GM19025 (cell line): Measurements from ENCODE around the gene AP1G2.
"Not testable (repeated sequence)": the region's sequence is repeated elsewhere in the genome, so short reads cannot be mapped to it uniquely, and the experiment has no call there.

Experiments
- ATAC-seq: cut with Tn5 transposase; IDR thresholded peaks from one replicate; pipeline ENCODE4 v1.9.1; 2021; ENCODE audit warnings: mild to moderate bottlenecking, low read depth, moderate library complexity; ENCODE audit not compliant: unreplicated experiment

AP1G2 gene, protein sequence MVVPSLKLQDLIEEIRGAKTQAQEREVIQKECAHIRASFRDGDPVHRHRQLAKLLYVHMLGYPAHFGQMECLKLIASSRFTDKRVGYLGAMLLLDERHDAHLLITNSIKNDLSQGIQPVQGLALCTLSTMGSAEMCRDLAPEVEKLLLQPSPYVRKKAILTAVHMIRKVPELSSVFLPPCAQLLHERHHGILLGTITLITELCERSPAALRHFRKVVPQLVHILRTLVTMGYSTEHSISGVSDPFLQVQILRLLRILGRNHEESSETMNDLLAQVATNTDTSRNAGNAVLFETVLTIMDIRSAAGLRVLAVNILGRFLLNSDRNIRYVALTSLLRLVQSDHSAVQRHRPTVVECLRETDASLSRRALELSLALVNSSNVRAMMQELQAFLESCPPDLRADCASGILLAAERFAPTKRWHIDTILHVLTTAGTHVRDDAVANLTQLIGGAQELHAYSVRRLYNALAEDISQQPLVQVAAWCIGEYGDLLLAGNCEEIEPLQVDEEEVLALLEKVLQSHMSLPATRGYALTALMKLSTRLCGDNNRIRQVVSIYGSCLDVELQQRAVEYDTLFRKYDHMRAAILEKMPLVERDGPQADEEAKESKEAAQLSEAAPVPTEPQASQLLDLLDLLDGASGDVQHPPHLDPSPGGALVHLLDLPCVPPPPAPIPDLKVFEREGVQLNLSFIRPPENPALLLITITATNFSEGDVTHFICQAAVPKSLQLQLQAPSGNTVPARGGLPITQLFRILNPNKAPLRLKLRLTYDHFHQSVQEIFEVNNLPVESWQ

DNA sequence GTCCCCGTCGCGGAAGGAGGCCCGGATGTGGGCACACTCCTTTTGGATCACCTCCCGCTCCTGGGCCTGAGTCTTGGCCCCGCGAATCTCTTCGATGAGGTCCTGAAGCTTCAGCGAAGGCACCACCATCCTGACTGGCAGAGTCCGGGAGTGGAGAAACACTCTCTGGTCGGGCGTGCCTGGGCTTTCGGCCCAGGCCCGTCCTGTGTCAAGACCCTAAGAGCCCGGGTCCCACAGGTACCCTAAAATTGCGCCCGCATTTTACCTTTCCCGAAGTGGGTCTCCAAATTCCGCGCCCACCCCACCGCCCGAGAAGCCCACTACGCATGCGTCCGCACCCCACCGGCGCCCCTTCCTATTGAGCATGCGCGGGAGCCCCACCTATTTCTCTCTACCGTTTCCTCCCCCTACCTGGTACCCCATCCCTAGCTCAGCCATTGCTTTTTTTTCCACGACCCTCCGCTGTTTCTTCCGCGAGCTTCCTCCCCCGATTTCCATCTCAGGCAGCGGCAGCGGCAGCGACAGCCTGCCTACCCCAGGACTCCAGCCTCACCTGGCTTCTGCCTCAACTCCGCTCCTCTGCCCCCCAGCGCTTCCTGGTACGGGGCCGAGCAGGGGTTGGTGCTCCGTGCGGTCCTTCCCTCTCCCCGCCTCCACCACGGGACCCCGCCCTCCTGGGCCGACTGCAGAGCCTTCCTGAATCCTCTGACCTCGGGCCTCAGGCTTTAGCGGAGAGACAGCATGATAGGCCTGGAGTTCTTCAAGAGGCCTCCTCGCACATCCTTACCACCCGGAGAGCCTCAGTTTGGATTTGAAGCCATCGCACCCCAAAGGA, at the start of gene AP1G2:
AP1G2 (minus strand) TSS at position 606 of the 835 bp plus-strand sequence; CDS start at position 129, 477 bp downstream.
- ATAC-seq: peak; percentile 92

DNA sequence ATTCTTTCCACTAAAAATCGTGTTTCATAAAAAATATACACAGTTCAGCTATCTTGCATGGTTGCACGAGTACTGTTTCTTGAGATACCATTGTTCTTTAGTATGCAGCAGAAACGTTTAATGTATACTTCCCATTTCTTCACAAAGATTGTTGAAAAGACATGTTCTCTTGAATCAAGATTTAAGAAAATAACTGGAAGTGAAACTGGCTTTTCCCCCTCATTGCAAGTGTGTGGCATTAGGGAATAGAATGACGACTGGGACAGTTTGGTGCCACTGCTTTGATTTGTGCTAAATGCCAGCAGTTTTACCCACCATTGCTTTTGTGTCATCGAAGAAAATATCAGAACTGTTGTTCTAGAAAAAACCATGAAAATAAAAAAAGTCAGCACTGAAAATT, 48.3 kb upstream of the AP1G2 start:
- no peak for ATAC-seq

DNA sequence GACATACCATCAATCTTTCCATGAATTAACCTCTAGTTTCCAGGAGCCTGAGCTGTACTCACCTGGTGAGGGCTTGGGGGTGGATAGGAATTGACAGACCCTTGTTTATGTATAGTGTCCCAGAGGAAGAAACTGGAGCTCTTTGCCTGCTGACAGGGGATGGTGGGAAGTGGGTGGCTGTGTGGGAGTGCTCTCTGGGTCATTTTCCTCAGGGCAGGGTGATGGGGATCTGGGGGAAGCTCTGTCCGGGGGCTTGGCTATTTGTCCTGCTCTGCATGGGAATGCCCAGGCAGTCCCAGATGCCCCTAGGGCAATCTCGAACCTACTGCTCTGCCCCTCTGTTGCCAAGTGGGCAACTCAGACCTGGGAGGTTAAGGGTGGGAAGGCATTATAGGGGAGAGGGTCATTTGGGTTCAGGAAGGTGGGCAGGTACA, 46.8 kb upstream of the AP1G2 start:
- ATAC-seq: no peak

DNA sequence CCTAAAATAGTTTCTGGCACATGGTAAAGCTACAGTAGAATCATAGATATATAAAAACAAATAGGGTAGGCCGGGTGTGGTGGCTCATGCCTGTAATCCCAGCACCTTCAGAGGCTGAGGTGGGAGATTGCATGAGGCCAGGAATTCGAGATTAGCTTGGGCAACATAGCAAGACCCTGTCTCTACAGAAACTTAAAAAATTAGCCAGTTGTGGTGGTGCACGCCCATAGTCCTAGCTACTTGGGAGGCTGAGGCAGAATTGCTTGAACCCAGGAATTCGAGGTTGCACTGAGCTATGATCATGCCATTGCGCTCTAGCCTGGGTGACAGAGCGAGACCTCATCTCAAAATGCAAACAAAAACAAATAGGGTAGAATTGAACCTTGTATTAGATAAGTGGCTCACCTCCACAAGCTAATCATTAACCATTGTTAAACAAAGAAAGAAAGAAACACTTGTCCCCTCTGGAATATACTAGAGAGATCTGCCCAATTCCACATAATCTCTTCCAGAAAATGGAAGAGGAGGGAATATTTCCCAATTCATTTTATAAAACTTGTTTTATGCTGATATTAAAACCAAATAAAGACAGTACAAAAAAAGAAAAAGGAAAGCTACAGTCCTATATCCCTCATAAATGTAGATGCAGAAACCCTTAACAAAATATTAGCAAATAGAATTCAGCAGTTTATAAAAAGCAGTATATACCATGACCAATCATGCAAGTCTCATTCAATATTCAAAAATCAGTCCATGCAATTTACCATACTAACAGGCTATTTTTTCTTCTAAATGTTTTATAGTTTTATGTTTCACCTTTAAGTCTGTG, 45.9 kb upstream of the AP1G2 start:
- ATAC-seq: no peak

DNA sequence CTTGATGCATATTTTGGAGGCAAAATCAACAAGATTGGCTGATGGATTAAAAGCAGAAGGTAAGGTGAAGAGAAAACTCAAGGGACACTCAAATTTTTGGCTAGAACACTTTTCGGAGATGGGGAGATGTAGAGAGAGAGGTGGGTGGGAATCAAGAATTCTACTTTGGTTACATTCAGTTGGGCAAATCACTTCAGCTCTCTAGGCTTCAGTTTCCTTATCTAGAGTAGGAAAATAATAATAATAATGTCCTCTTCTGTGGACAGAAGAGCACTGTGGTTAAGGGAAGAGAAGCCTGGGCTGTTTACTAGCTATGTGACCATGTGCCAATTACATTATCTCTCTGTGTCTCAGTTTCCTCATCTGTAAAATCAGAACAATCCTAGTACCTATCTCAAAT, 45.2 kb upstream of the AP1G2 start:
- no peak for ATAC-seq

DNA sequence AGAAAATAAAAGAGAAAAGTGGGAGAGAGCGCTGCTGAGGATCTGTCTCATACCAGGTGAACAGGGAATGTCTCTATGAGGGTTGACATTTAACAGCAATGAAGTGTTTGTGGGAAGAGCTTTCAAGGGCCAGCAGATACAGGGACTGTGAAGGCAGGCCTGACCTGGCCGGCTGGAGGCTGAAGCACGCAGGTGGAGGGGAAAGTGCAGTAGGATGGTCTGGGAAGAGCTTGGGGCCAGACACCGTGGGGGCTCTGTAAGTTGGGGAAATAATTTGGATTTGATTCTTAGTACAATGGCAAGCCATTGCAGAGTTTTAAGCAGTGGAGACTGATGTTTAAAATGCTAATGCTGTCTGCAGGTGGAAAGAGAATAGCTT, 44.8 kb upstream of the AP1G2 start:
- ATAC-seq: no peak

DNA sequence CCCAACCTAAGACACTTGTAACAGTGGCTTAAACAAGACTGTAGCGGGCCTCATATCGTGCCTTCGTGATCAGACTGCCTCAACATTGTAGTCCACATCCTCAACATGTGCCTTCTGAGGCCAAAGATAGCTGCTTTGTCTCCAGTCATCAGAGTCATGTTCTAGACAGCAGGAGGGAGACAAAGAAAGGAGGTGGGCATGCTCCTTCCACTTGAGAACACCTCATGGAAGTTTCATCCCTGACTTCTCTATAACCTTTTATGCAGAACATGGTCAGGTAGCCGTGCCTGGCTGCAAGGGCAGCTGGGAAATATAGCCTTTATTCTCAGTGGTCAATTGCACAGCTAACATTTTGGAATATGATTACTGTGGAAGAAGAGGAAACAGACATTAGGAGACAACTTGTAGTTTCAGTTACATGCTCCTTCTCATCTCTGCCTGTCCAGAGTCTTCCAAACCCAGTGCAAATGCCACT, 43.3 kb upstream of the AP1G2 start:
- ATAC-seq: no peak

DNA sequence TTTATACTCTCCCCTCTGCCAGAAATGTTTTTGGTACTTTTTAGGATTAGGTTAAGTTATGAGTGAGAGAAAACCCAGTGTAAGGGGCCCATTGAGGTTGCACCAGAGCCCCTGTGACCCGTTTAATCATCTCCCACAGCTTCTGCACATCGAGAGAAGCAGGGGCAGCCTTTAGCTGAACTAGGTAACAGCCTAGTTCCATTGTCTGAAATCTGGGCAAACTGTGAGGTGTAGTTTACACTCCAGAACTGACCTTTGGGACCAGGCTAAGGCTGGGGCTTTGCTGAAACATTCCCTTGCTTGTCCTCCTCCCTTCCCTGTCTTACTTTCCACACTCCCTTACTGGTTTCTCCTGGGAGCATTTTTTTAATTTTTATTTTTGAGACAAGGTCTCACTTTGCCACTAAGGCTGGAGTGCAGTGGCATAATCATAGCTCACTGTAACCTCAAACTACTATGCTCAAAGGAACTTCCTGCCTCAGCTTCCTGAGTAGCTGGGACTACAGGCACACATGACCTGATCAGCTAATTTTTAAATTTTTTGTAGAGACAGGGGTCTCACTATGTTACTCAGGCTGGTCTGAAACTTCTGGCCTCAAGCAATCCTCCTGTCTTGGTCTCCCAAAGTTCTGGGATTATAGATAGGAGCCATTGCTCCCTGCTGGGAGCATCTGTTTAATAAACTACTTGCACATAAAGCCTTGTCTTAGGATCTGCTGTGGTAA, 42.7 kb upstream of the AP1G2 start:
- ATAC-seq: no peak

DNA sequence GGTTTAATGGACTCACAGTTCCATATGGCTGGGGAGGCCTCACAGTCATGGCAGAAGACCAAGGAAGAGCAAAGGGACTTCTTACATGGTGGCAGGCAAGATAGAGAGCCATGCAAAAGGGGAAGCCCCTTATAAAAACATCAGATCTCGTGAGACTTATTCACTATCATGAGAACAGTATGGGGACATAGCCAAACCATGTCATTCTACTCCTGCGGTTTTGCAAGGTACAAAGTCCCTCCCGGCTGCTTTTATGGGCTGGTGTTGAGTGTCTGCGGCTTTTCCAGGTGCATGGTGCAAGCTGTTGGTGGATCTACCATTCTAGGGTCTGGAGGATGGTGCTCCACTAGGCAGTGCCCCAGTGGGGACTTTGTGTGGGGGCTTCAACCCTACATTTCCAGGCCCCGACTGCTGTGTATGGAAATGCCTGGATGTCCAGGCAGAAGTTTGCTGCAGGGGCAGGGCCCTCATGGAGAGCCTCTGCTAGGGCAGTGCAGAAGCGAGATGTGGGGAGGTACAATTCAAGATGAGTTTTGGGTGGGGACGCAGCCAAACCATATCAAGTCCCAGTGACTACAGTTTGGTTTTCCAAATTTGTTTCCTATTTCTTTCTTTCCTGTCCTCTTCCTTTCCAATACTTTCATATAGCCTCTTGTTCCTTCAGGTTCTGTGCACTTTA, 42.0 kb upstream of the AP1G2 start:
- not testable (repeated sequence) for ATAC-seq

DNA sequence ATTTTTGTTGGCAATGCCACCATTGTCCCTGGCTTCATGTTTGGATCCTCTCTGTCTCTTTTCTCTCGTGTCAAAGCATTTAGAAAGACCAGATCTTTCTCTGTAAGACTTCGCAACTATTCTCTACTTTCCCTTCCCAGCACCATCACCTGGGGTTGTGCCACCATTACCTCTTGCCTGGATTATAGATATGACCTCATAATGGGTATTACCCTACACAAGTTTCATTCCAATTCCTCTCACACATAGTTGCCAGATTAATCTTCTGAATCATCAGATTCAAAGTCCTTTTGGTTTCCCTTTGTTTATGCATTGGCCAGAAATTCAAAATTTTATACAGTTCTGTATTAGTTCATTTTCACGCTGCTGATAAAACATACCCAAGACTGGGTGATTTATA, 41.4 kb upstream of the AP1G2 start:
- no peak for ATAC-seq

DNA sequence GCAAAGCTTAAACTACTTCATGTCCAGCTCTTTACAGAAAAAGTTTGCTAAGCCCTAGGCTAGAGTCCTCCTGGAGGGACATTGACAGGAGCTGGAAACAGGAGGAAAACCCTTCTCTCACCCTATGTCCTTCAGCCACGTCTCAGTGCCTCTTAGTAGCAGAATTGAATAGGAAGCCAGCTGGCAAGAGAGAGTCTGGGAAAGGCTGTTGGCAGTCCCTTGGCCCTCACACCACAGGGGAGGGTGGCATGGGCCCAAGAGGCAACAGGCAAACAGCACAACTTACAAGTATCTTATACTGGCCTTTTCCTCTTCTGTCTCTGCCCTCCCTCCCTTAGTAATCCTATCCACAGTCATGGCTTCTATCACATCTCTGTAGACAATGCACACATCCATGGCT, 40.9 kb upstream of the AP1G2 start:
- ATAC-seq: no peak

DNA sequence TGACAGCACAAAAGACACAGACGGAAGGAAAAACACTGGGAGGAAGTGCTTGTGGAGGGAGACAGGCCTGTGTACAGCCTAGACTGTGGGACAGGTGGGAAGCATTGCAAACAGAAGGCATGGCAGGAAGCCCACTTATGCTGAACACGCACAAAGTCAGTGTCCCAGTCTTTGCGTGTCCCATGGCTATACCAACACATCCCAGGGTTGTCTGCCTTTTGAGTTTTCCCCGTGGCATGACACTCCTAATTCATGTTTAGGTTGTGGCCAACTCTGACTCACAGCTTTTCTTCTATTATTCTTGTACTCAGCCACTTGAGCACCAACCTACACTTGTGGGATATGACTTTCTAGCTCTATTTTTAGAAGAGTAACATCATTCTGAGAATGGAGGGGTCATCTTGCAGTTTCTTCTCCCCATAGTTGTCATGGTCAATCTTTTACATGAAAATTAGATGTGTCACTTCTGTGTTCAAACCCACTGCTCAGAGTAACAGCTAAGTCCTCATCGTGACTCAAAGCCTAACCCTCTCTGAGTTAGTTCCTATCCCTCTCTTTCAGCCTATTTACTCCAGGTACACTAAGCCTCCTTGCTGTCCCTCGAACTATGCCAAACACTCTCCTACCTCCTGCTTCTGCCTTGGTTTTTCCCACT, 38.5 kb upstream of the AP1G2 start:
- ATAC-seq: peak; percentile 86

DNA sequence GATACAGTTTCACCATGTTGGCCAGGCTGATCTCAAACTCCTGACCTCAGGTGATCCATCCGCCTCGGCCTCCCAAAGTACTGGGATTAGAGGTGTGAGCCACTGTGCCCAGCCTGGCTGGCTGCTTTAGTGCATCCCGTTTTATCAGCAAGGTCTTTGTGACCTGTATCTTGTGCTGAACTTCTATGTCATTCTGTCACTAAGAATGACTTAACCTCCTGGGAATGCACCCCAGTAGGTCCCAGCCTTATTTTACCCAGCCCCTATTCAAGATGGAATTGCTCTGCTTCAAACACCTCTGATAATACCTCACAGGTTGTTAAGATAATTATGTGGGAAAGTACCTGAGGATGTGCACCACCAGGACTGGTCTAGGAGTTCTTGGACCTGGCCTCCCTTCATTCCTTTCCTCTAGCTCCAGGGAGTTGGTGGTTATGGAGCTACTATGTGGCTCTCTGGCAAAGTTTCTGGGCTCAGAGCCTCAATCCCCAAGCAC, 37.1 kb upstream of the AP1G2 start:
- ATAC-seq: no peak

DNA sequence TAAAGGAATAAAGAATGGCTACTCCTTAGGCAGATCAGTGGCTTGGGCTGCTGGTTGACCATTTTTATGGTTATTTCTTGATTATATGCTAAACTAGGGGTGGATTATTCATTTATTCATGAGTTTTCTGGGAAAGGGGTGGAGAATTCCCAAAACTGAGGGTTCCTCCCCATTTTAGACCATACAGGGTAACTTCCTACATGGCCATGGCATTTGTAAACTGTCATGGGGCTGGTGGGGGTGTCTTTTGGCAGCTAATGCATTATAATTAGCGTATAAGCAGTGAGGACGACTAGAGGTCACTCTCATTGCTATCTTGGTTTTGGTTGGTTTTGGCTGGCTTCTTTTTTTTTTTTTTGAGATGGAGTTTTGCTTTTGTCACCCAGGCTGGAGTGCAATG, 36.6 kb upstream of the AP1G2 start:
- ATAC-seq: no peak

DNA sequence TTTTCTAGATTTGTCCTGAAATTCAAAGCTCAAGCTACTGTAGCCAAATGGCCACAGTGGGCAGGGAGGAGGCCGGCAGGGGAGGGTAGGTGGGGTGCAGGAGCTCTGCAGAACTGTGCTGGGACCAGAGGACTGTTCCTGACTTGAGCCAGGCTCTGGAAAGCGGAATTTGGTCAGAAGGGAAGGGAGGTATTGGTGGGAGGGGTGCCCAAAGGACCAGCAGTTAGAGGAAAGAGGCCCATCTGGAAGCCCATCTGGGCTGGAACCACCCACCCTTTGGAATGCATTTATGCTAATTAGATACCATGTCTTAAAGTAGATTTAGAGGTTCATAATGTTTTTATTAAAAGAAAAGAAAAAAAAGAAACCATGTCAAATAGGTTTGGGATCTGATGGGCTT, 35.5 kb upstream of the AP1G2 start:
- no peak for ATAC-seq

DNA sequence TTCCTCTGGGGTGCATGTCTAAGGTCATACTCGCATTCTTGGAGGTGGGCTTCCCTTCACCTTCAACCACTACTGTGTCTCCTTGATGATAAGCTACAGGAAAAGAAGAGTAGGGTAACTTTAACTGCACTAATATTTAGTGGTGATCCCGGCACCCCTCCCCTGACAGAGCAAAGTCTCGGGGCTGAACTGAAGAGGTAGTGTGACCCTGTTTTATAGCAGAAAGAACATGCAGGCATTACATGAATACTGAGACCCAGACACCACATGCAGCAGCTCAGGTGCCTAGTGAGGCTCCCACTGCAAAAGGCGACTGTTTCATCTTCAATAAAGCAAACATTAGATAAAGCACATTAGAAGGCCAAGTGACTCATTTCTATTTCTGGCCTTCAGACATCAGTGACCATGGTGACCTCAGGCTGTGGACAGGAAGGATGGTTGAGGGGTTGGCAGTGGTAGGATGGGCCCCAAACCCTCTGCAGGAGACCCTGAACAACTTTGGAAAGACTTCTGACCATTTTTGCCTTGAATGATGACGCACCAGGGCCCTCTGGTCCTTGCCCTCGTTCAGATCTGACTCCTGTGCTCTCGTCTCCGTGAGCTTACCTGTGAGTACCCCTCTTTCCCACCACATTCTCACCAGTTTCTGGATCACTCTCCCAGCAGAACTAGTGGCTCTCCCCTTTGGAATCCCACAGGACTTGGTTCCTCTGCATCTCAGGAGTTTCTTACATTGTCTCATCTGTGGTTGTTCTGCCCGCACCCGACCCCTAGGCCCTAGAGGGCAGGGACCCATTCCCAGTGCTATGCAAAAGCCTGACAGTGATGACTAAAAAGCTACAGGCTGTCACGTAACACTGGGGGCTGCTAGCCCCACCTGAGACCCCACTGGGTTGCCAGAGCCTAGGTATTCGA, 34.8 kb upstream of the AP1G2 start:
- no peak for ATAC-seq

DNA sequence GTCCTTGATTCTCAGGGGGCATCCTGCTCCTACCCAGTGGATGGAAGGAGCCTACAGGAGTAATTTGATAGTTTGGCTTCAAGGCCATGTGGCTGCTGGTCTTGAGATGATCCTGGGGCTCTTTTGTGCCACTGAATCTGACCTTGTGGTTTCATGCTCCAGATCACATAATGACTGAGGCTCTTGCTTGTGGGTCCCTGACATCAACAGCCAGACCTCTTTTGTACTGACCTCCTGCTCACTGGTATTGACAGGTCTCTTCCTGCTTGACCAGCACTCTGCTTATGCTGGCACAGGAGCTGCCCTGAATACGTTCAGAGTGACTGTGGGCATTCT, 34.2 kb upstream of the AP1G2 start:
- no peak for ATAC-seq
